Vagina (tissue), 2 donors: ENCODE measurements around the gene MCM9.

Source experiments
- POLR2A ChIP-seq, 2 donors: fragments of 450-650 bp; IDR thresholded peaks; one replicate each; pipeline ENCODE4 v1.6.1; 2017; ENCODE audit warnings: antibody characterized with exemption in 2 of 2, mild to moderate bottlenecking in 2 of 2, moderate library complexity in 2 of 2
- POLR2AphosphoS5 ChIP-seq, 2 donors: sonication (generic); formaldehyde crosslinking; IDR thresholded peaks; one replicate each; pipeline ENCODE4 v1.9.0; 2017; ENCODE audit warnings: antibody characterized with exemption in 2 of 2, mild to moderate bottlenecking in 2 of 2, low read depth in 1 of 2; ENCODE audit not compliant: insufficient read depth in 1 of 2

DNA sequence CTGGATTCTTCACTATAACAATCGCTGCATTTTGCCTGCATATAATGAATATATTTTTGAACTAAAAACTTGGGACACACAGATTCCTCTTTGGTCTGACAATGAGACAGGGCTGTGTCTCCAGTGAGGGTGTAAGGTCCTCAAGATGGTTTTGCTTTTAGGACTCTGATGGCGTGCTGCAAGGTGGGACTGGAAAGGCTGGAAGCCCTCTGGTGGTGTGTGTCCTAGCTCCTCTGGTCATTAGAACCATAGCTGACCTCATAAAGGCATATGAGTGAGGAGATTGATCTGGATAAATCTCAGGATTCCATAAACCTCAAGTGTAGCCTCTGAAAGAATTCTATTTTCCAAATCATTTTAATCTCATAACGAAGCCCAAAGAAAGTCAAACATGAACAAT, 149.4 kb downstream of the MCM9 start:
- no peak for TF ChIP-seq POLR2AphosphoS5 (IDR thresholded peaks at IDR 0.05; ENCODE audit: insufficient read depth in 1 of 2, low read depth in 1 of 2)
- no peak for TF ChIP-seq POLR2A (IDR thresholded peaks at IDR 0.05)
